ENCODE results near the gene SLC22A31.
A peak's percentile ranks its signal among the peaks of the same experiment; 100 is the strongest.
"Not testable (repeated sequence)": the region's sequence is repeated elsewhere in the genome, so short reads cannot be mapped to it uniquely, and the experiment has no call there.

Gene SLC22A31

DNA sequence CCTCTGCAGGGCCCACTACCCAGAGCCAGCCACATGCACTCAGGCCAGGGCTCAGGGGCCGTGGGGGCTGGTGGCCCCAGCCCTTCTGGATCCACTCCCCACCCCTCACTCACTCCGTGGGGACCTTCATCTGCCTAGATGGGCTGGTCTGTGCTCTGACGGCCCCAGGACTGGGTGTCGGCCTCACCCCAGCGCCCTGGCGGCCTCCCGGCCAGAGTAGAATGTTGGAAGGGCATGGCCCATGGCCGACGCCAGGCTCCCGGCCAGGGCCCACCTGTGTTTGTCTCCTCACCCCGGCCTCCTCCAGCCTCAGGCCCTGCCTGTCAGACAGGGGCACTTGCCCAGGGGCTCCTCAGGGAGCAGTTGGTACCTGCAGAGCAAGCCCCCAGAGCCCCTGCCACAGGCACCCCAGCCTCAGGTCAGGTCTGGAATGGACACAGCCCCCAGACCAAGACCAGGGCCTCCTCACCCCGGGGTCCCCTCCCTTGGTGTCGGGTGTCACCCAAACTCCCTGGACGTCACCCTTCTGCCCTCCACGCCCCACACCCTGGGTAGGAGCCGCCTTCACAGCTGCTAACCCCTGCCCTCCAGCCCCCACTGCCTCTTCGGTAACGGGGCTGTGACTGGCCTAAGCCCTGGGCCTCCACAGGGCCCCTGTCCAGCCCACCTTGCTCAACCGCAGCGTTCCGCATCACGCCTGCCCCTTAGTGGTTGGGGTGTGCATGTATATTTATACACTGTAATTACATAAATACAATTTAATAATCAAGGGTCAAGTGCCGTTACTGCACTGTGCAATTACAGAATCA, 31.8 kb downstream of the SLC22A31 start:
- 0 out of 2 replicates have a peak, but pooled peaks cover 2% of the 10 kb centered on the region for H3K27me3 ChIP-seq (replicated peaks; ENCODE audit: insufficient read depth, low read length)
- no peak for DNase-seq
- TF ChIP-seq, protein P1, sequence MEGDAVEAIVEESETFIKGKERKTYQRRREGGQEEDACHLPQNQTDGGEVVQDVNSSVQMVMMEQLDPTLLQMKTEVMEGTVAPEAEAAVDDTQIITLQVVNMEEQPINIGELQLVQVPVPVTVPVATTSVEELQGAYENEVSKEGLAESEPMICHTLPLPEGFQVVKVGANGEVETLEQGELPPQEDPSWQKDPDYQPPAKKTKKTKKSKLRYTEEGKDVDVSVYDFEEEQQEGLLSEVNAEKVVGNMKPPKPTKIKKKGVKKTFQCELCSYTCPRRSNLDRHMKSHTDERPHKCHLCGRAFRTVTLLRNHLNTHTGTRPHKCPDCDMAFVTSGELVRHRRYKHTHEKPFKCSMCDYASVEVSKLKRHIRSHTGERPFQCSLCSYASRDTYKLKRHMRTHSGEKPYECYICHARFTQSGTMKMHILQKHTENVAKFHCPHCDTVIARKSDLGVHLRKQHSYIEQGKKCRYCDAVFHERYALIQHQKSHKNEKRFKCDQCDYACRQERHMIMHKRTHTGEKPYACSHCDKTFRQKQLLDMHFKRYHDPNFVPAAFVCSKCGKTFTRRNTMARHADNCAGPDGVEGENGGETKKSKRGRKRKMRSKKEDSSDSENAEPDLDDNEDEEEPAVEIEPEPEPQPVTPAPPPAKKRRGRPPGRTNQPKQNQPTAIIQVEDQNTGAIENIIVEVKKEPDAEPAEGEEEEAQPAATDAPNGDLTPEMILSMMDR (IDR thresholded peaks at IDR 0.05; ENCODE audit: low read length), result no peak
- TF ChIP-seq EZH2phosphoT487 (IDR thresholded peaks at IDR 0.05; ENCODE audit: low read length), result no peak
- no peak for TF ChIP-seq EZH2 (optimal IDR thresholded peaks at IDR 0.05; ENCODE audit: low read depth, low read length)
- H3K27ac ChIP-seq (ENCODE audit: low read length), result no peak overlapping the region
- no peaks in the 10 kb centered on the region for H3K36me3 ChIP-seq (replicated peaks; ENCODE audit: insufficient read depth, low read length)
- no peaks in the 10 kb centered on the region for H3K9me3 ChIP-seq (replicated peaks; ENCODE audit: insufficient read depth, low read length)
- no peaks in the 10 kb centered on the region for H3K9me2 ChIP-seq (replicated peaks; ENCODE audit: insufficient read depth, low read length)
- no peaks in the 10 kb centered on the region for H3F3A ChIP-seq (ENCODE audit: insufficient read depth, low read length)
- no peaks in the 10 kb centered on the region for H3K4me1 ChIP-seq (ENCODE audit: low read length)
- H3K4me3 ChIP-seq (ENCODE audit: low read length), result no peak overlapping the region
- H2AFZ ChIP-seq (ENCODE audit: low read length), result no peak overlapping the region
- no peak overlapping the region for H3K4me2 ChIP-seq (ENCODE audit: low read depth, low read length)
- H4K20me1 ChIP-seq (ENCODE audit: insufficient read depth, low read length), result no peaks in the 10 kb centered on the region
- no peaks in the 10 kb centered on the region for H3K79me2 ChIP-seq (ENCODE audit: low read length)
- no peak overlapping the region for H3K9ac ChIP-seq (ENCODE audit: low read length)

DNA sequence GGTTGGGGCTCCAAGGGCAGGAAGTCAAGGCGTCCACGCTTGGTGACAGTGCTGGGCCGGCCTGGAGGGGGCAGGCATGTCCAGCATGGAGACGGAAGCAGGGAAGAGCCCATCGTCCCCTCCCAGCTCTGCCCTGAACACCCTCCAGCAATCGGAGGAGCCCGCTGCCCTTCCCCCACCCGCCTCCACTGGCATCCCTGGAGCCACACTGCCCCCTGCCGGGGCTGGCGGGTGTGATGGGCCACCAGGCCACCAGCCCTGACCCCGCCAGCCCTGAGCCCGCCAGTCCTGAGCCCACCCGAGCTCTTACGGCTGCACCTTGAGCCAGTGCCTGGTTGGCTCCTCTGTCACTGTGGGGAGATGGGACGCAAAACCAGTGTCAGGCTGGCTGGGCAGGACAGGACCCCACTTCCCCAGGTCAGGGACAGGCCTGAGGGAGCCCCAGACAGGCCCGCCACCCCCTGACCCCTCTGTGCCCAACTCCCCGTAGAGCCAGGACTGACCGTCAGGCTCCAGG, 32.9 kb downstream of the SLC22A31 start:
- DNase-seq, result peak; percentile 34
- H3K27me3 ChIP-seq (replicated peaks; ENCODE audit: insufficient read depth, low read length), result no peaks in the 10 kb centered on the region
- H4K20me1 ChIP-seq (ENCODE audit: insufficient read depth, low read length), result no peaks in the 10 kb centered on the region
- H3K4me2 ChIP-seq (ENCODE audit: low read depth, low read length), result peak overlapping the region; percentile 52; the same call in 1 of the 2 replicates
- H3K9me2 ChIP-seq (replicated peaks; ENCODE audit: insufficient read depth, low read length), result no peaks in the 10 kb centered on the region
- no peaks in the 10 kb centered on the region for H3F3A ChIP-seq (ENCODE audit: insufficient read depth, low read length)
- no peaks in the 10 kb centered on the region for H3K36me3 ChIP-seq (replicated peaks; ENCODE audit: insufficient read depth, low read length)
- no peaks in the 10 kb centered on the region for H3K4me1 ChIP-seq (ENCODE audit: low read length)
- H3K9me3 ChIP-seq (replicated peaks; ENCODE audit: insufficient read depth, low read length), result no peaks in the 10 kb centered on the region
- no peak overlapping the region for H2AFZ ChIP-seq (ENCODE audit: low read length)
- H3K9ac ChIP-seq (ENCODE audit: low read length), result no peak overlapping the region
- no peaks in the 10 kb centered on the region for H3K79me2 ChIP-seq (ENCODE audit: low read length)
- no peak for TF ChIP-seq EZH2phosphoT487 (IDR thresholded peaks at IDR 0.05; ENCODE audit: low read length)
- TF ChIP-seq, protein P1 (IDR thresholded peaks at IDR 0.05; ENCODE audit: low read length), result peak; percentile 59
- no peak overlapping the region for H3K27ac ChIP-seq (ENCODE audit: low read length)
- H3K4me3 ChIP-seq (ENCODE audit: low read length), result no peak overlapping the region

DNA sequence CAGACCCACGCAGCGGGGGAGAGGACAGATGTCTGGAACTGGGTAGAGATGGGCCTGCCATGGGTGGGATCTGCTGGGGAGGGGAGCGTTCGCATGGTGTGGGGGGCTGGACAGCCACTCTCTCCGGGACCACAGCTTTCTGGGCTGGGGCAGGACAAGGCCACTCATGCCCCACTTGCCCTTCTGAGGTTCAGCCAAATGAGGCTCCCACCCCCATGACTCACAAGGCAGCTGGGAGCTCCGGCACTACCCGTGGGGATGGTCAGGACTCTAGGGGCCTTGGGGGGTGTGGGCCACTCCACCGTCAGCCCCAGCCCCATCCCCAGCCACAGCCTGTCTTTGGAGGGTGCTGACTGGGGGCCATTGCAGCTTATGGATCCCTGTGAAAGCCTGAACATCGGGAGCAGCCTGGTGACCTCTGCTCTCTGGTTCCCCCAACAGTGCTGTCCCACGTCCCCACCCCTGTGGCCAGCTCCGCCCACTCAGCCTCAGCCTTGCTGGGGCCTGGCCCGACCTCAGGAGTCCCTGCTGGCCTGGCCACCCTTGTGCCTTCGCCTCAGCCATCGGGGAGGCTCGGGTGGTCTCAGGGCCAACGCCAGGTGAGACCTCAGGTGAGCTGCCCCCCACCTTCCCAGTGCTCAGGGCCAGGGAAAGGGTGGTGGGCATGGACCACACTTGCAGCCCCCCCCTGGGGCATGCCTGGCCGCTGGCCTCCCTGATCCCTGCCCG, 33.5 kb downstream of the SLC22A31 start:
- Histone ChIP-seq H3K4me3 (ENCODE audit: low read length) (no peak overlapping the region), H3K4me2 (ENCODE audit: low read depth, low read length) (peak overlapping the region; percentile 52; the same call in 1 of the 2 replicates), H3F3A (ENCODE audit: insufficient read depth, low read length) (no peaks in the 10 kb centered on the region), H3K79me2 (ENCODE audit: low read length) (no peaks in the 10 kb centered on the region), H3K27me3 (replicated peaks; ENCODE audit: insufficient read depth, low read length) (no peaks in the 10 kb centered on the region), H3K9ac (ENCODE audit: low read length) (no peak overlapping the region), H3K9me2 (replicated peaks; ENCODE audit: insufficient read depth, low read length) (no peaks in the 10 kb centered on the region), H3K27ac (ENCODE audit: low read length) (no peak overlapping the region), H2AFZ (ENCODE audit: low read length) (no peak overlapping the region), H3K4me1 (ENCODE audit: low read length) (no peaks in the 10 kb centered on the region), H3K9me3 (replicated peaks; ENCODE audit: insufficient read depth, low read length) (no peaks in the 10 kb centered on the region), H4K20me1 (ENCODE audit: insufficient read depth, low read length) (no peaks in the 10 kb centered on the region), H3K36me3 (replicated peaks; ENCODE audit: insufficient read depth, low read length) (no peaks in the 10 kb centered on the region)
- TF ChIP-seq EZH2phosphoT487 (IDR thresholded peaks at IDR 0.05; ENCODE audit: low read length) (no peak), EZH2 (optimal IDR thresholded peaks at IDR 0.05; ENCODE audit: low read depth, low read length) (no peak)
- TF ChIP-seq, protein P1 (IDR thresholded peaks at IDR 0.05; ENCODE audit: low read length), result no peak
- no peak for DNase-seq

DNA sequence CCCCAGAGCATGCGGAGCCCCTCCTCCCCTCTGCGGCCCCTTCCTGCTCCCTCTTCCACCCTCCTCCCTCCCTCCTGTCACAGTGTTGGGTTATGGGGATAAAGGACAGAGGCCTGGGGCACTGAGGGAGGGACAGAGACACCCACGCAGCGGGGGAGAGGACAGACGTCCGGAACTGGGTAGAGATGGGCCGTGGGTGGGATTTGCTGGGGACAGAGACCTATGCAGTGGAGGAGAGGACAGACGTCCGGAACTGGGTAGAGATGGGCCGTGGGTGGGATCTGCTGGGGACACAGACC, 34.7 kb downstream of the SLC22A31 start:
- not testable (repeated sequence) for DNase-seq; H3K36me3 ChIP-seq (replicated peaks; ENCODE audit: insufficient read depth, low read length); H3K4me1 ChIP-seq (ENCODE audit: low read length); H3K27me3 ChIP-seq (replicated peaks; ENCODE audit: insufficient read depth, low read length); H3K9ac ChIP-seq (ENCODE audit: low read length); H3K4me3 ChIP-seq (ENCODE audit: low read length); H2AFZ ChIP-seq (ENCODE audit: low read length); H3K4me2 ChIP-seq (ENCODE audit: low read depth, low read length); H3F3A ChIP-seq (ENCODE audit: insufficient read depth, low read length); H3K27ac ChIP-seq (ENCODE audit: low read length); H3K9me2 ChIP-seq (replicated peaks; ENCODE audit: insufficient read depth, low read length); H3K9me3 ChIP-seq (replicated peaks; ENCODE audit: insufficient read depth, low read length); H3K79me2 ChIP-seq (ENCODE audit: low read length); H4K20me1 ChIP-seq (ENCODE audit: insufficient read depth, low read length)

All from MM.1S (cell line).